Ishikawa (cell line): ENCODE measurements around the gene NCK2.

Experiments used
- CEBPB ChIP-seq: IDR thresholded peaks from 2 replicates; pipeline ENCODE4 v1.6.1; 2012
- CREB1 ChIP-seq: IDR thresholded peaks from 2 replicates; pipeline ENCODE4 v1.6.1; 2012; ENCODE audit warnings: low read depth
- EGR1 ChIP-seq: IDR thresholded peaks from 2 replicates; pipeline ENCODE4 v1.6.1; 2012
- EP300 ChIP-seq: IDR thresholded peaks from 2 replicates; pipeline ENCODE4 v1.6.1; 2012; ENCODE audit warnings: borderline replicate concordance
- FOXM1 ChIP-seq: IDR thresholded peaks from 2 replicates; pipeline ENCODE4 v1.6.1; 2012; ENCODE audit warnings: low read depth, borderline replicate concordance
- NFIC ChIP-seq: IDR thresholded peaks from 2 replicates; pipeline ENCODE4 v1.6.1; 2012
- RAD21 ChIP-seq: IDR thresholded peaks from 2 replicates; pipeline ENCODE4 v1.6.1; 2012; ENCODE audit warnings: low read depth
- TAF1 ChIP-seq: IDR thresholded peaks from 2 replicates; pipeline ENCODE4 v1.6.1; 2012; ENCODE audit warnings: low read depth, mild to moderate bottlenecking
- TCF12 ChIP-seq: IDR thresholded peaks from 2 replicates; pipeline ENCODE4 v1.6.1; 2012; ENCODE audit warnings: low read depth
- TEAD4 ChIP-seq: IDR thresholded peaks from 2 replicates; pipeline ENCODE4 v1.6.1; 2012
- YY1 ChIP-seq: IDR thresholded peaks from 2 replicates; pipeline ENCODE4 v1.6.1; 2012; ENCODE audit warnings: low read depth
- ZBTB7A ChIP-seq: IDR thresholded peaks from 2 replicates; pipeline ENCODE4 v1.6.1; 2012; ENCODE audit warnings: low read depth
- TF ChIP-seq, protein P1 (sequence below): IDR thresholded peaks from 2 replicates; pipeline ENCODE4 v1.6.1; 2012; ENCODE audit warnings: low read depth, mild to moderate bottlenecking
- TF ChIP-seq, protein P2 (sequence below): IDR thresholded peaks from 2 replicates; pipeline ENCODE4 v1.6.1; 2012
- TF ChIP-seq, protein P3 (sequence below): IDR thresholded peaks from 2 replicates; pipeline ENCODE4 v1.6.1; 2012

NCK2 gene

DNA sequence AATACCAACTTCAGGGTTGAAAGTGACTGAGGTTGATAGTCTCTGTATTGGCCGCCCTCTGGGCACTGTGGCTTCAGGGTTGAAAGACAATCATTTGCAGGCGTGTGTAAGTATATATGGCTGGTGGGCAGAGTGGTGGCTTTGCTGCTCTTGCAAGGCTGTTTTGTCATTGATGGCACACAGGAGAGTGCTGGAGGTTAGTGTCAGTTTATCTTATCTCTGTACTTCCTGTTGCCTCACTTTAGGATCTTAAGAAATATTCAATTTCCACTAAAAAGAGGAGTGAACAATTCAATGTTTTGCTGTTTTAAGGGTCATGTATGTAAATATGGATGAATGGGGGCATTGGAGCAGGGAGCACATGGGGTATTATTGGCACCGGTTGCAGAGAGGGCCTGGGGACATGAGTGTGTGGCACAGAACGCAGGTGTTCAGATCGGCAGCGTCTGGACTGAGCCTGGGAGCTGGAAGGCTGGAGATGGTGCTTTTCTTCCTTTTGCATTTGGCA lies 51.5 kb downstream of the NCK2 start:
- TF ChIP-seq CEBPB, result no peak
- TF ChIP-seq CREB1, result no peak
- no peak for TF ChIP-seq FOXM1
- TF ChIP-seq TAF1, result no peak

DNA sequence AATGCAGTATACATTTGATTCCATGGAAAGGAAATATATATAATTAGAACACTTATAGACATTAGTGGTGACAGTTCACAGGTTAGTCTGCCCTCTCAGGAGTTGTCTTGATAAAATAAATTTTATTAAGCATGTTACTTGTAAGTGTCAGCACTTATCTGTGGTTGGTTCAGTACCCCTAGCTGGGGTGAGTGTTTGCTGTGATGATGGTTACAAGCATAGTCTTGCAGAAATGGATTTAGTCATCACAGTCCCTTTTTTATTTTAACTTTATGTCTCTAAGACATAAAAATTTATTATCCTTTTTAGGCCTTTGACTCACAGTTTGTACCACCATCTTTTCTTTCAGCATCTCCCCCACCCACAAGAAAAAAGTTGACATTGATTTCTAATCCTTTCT lies 52.1 kb downstream of the NCK2 start:
- TF ChIP-seq RAD21 (no peak), EGR1 (no peak), CREB1 (no peak), TEAD4 (no peak), YY1 (no peak), ZBTB7A (no peak), TAF1 (no peak), FOXM1 (no peak), NFIC (no peak)

DNA sequence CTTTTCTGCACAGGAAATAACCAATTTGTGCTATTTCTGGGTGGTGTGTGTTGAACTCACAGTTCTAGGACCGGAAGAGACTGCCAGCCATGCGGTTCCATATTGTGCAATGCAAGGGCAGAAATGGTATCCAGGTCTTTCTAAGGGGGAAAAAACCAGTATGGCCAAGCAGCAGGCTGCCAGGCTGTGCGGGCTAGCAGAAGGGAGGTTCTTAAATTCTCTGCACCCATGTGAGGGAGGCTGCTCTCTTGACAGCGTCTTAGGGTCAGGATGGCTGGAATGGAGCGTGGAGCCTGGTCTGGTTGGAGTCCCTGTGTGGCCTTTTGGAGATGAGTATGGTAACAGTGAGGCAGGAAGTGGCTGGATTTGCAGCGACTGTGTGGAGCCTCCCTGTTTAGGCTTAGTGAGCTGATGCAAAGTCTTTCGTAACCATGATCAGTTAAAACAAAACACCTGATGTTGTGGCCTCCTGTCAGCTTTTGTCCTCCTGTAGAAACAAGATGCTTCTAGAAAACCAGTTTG lies 52.6 kb downstream of the NCK2 start:
- TF ChIP-seq, protein P1, sequence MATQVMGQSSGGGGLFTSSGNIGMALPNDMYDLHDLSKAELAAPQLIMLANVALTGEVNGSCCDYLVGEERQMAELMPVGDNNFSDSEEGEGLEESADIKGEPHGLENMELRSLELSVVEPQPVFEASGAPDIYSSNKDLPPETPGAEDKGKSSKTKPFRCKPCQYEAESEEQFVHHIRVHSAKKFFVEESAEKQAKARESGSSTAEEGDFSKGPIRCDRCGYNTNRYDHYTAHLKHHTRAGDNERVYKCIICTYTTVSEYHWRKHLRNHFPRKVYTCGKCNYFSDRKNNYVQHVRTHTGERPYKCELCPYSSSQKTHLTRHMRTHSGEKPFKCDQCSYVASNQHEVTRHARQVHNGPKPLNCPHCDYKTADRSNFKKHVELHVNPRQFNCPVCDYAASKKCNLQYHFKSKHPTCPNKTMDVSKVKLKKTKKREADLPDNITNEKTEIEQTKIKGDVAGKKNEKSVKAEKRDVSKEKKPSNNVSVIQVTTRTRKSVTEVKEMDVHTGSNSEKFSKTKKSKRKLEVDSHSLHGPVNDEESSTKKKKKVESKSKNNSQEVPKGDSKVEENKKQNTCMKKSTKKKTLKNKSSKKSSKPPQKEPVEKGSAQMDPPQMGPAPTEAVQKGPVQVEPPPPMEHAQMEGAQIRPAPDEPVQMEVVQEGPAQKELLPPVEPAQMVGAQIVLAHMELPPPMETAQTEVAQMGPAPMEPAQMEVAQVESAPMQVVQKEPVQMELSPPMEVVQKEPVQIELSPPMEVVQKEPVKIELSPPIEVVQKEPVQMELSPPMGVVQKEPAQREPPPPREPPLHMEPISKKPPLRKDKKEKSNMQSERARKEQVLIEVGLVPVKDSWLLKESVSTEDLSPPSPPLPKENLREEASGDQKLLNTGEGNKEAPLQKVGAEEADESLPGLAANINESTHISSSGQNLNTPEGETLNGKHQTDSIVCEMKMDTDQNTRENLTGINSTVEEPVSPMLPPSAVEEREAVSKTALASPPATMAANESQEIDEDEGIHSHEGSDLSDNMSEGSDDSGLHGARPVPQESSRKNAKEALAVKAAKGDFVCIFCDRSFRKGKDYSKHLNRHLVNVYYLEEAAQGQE, result no peak
- TF ChIP-seq NFIC (no peak), TAF1 (no peak), TEAD4 (no peak), CREB1 (no peak), EP300 (no peak), TCF12 (no peak), ZBTB7A (no peak), RAD21 (no peak), CEBPB (no peak)
- TF ChIP-seq, protein P2, sequence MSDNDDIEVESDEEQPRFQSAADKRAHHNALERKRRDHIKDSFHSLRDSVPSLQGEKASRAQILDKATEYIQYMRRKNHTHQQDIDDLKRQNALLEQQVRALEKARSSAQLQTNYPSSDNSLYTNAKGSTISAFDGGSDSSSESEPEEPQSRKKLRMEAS, result no peak
- TF ChIP-seq, protein P3, sequence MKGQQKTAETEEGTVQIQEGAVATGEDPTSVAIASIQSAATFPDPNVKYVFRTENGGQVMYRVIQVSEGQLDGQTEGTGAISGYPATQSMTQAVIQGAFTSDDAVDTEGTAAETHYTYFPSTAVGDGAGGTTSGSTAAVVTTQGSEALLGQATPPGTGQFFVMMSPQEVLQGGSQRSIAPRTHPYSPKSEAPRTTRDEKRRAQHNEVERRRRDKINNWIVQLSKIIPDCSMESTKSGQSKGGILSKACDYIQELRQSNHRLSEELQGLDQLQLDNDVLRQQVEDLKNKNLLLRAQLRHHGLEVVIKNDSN, result no peak

DNA sequence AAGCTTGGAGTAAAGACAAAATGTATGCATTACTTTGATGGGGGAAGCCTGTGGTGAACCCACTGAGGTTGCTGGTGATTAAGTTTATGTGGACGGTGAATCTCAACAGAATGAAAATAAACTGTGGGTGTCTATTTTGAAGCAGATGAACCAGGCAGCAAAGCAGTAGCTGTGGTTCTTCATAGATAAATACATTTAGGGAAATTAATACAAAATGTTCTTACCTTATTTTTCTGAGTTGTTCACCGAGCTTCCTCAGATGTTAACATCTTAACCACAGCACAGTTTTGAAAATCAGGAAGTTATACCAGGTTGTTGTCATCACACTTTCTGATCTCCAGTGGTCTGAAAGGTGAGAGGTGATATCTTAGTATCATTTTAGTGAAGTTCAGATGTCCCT lies 53.9 kb downstream of the NCK2 start:
- TF ChIP-seq ZBTB7A (no peak), CEBPB (no peak), RAD21 (no peak), YY1 (no peak), TEAD4 (no peak), TCF12 (no peak), EP300 (no peak), EGR1 (no peak), FOXM1 (no peak), NFIC (no peak), CREB1 (no peak), TAF1 (no peak)
- TF ChIP-seq, protein P3, result no peak
- TF ChIP-seq, protein P1, result no peak
- TF ChIP-seq, protein P2, result no peak

DNA sequence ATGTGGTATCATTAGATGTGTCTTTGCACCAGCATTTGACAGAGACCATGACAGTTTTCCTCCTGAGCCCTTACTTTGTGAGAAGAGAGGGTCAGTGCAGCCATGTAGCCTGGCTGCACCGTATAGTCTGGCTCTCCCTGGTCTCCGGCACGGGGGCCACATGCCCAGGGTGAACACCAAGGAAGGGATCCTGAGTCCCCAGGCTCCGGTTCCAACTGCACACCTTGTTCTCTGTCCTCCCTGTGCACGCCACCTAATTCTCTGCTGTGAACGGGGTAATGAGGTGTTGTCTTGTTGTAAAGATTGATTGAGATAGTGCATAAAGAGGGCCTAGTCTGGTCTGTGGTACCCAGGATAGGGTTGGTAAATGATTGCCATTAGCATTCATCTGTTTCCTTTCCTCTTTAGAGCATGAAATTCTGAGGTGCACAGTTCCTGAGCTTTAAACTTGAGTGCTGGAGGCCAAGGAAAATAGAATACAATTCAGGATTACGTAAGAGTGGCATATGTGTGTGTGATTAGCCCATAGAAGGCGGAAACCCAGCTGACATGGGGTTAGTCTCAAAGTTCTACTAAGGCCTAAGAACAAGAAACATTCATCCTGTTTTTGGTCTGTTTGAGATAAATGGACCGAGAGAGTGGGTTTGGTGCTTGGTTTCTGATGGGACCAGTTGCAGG lies 55.5 kb downstream of the NCK2 start:
- TF ChIP-seq CEBPB, result no peak

DNA sequence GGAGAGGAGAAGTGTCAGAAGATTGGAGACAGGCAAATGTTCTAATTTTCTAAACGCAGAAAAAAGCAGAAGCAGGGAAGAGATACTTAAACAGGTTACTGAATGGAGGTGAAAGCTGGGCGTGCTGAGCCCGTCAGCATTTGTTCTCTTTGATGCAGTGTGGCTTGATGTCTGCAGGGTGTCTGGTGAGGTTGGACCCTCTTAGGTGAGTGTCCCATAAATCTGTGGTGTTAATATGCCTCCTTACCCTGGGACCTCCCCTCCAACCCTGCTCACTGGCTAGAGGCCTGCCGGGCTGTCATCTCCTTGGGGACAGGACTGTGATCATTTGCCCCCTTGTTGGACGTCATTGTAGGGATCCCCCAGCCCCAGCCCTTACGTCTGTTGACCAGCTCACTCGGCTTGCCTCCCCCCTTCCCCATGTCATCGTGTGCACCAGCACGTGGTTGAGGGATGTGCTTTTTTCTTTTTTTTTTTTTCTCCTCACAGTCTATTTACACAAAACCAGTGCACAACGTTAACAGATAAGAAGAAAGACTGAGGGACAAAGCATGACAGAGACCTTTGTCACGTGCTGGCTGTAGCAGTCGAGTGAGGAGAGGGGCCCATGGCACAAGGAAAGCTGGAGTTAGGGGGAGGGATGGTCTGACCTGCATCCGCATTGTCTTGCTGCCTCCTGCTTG lies 56.4 kb downstream of the NCK2 start:
- TF ChIP-seq YY1 (no peak), EP300 (no peak), TAF1 (no peak), ZBTB7A (no peak), RAD21 (no peak), TEAD4 (no peak), EGR1 (no peak), CEBPB (no peak), NFIC (no peak), FOXM1 (no peak), TCF12 (no peak), CREB1 (no peak)
- TF ChIP-seq, protein P3, result no peak
- TF ChIP-seq, protein P1, result no peak
- TF ChIP-seq, protein P2, result no peak
